ENCODE data around the gene ATXN7.

- TF ChIP-seq, protein P1, sequence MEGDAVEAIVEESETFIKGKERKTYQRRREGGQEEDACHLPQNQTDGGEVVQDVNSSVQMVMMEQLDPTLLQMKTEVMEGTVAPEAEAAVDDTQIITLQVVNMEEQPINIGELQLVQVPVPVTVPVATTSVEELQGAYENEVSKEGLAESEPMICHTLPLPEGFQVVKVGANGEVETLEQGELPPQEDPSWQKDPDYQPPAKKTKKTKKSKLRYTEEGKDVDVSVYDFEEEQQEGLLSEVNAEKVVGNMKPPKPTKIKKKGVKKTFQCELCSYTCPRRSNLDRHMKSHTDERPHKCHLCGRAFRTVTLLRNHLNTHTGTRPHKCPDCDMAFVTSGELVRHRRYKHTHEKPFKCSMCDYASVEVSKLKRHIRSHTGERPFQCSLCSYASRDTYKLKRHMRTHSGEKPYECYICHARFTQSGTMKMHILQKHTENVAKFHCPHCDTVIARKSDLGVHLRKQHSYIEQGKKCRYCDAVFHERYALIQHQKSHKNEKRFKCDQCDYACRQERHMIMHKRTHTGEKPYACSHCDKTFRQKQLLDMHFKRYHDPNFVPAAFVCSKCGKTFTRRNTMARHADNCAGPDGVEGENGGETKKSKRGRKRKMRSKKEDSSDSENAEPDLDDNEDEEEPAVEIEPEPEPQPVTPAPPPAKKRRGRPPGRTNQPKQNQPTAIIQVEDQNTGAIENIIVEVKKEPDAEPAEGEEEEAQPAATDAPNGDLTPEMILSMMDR (conservative IDR thresholded peaks at IDR 0.05 in 1 of 2, IDR thresholded peaks at IDR 0.05 in 1 of 2; ENCODE audit: extremely low read depth in 1 of 2, insufficient read depth in 1 of 2, low read depth in 1 of 2, low read length in 2 of 2), result peak in 1 of 2 donors; percentile 32
- TF ChIP-seq EZH2 (IDR thresholded peaks at IDR 0.05; ENCODE audit: borderline replicate concordance, low read length), result no peak
These were observed 44.5 kb downstream of the ATXN7 start for GRCh38 chr3:63908081-63908736.

All from mammary epithelial cell (primary cell).